Thoracic aorta (tissue), 2 donors: Measurements from ENCODE around the gene DNAJC3. TPM values are rescaled to one million over a fixed set of nuclear protein-coding genes. Genes with fewer than 3 reads are reported as not detected.
"Not testable (repeated sequence)": the region's sequence is repeated elsewhere in the genome, so short reads cannot be mapped to it uniquely, and the experiment has no call there.

Experiments used
- ATAC-seq: fragments of 150-250 bp; one replicate; pipeline ENCODE4 v1.8.0; 2017; ENCODE audit warnings: low read depth; ENCODE audit not compliant: insufficient number of reproducible peaks, low FRiP score
- DNase-seq: peaks from one replicate; pipeline ENCODE4 v3.0.0-alpha.2; 2020; ENCODE audit warnings: low spot score
- H3K27ac ChIP-seq, 2 donors: fragments of 200-600 bp; sonication (generic); 1 replicate in 1 of 2; 2 replicates in 1 of 2; pipeline ENCODE4 v1.5.1; 2016; ENCODE audit warnings: mild to moderate bottlenecking in 2 of 2, moderate library complexity in 2 of 2
- H3K27me3 ChIP-seq: fragments of 200-600 bp; sonication (generic); replicated peaks from 2 replicates; pipeline ENCODE4 v1.6.0; 2016; ENCODE audit warnings: mild to moderate bottlenecking; ENCODE audit not compliant: insufficient read depth
- H3K36me3 ChIP-seq: fragments of 200-600 bp; sonication (generic); one replicate; pipeline ENCODE4 v1.5.1; 2016
- H3K4me1 ChIP-seq, 2 donors: fragments of 200-600 bp; sonication (generic); 1 replicate in 1 of 2; 2 replicates in 1 of 2; pipeline versions ENCODE4 v1.5.1 to v1.6.0; 2016; ENCODE audit warnings: low read depth in 2 of 2, mild to moderate bottlenecking in 1 of 2; ENCODE audit not compliant: control insufficient read depth in 1 of 2
- H3K4me3 ChIP-seq: fragments of 200-600 bp; sonication (generic); 2 replicates; pipeline ENCODE4 v1.5.1; 2016; ENCODE audit warnings: mild to moderate bottlenecking
- H3K9me3 ChIP-seq: fragments of 200-600 bp; sonication (generic); 2 replicates; pipeline ENCODE4 v1.5.1; 2016
- total RNA-seq, 2 donors: library from RNA; depleted of rRNA; stranded (reverse); fragments of >200 nt; gene quantifications; one replicate each; pipeline versions ENCODE4 v1.1.0 to v1.2.3, GENCODE V29; 2016
- TF ChIP-seq, protein P1 (sequence below): fragments of 200-600 bp; sonication (generic); IDR thresholded peaks from one replicate; pipeline ENCODE4 v1.5.1; 2019; ENCODE audit warnings: antibody characterized with exemption

The DNAJC3 gene
- total RNA-seq, 2 donors from 2014 or later: 63.4 to 90.1 TPM

DNA sequence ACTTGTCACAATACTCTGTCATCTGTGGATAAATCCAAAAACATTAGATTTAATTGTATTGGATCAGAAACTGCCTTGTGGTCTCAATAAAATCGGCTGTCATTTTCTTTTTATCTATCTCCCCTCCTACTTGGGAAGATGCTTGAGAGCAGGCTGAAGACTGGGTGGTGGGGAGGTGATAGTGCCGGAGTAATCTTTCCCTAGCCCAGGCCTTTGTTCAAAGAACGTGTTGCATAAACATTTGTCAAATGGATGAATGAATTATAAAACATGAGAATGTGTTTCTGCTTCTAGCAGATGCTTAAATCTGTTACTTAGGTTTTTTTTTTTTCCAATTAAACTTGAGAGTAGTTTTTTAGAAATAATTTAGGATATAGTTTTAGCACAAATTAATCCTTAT is 49.9 kb downstream of the DNAJC3 start:
- Histone ChIP-seq H3K27me3 (no peaks in the 10 kb centered on the region), H3K9me3 (no peaks in the 10 kb centered on the region), H3K4me1 (no peaks in the 10 kb centered on the region), H3K27ac (no peak overlapping the region), H3K4me3 (no peak overlapping the region), H3K36me3 (no peaks in the 10 kb centered on the region)
- TF ChIP-seq, protein P1, sequence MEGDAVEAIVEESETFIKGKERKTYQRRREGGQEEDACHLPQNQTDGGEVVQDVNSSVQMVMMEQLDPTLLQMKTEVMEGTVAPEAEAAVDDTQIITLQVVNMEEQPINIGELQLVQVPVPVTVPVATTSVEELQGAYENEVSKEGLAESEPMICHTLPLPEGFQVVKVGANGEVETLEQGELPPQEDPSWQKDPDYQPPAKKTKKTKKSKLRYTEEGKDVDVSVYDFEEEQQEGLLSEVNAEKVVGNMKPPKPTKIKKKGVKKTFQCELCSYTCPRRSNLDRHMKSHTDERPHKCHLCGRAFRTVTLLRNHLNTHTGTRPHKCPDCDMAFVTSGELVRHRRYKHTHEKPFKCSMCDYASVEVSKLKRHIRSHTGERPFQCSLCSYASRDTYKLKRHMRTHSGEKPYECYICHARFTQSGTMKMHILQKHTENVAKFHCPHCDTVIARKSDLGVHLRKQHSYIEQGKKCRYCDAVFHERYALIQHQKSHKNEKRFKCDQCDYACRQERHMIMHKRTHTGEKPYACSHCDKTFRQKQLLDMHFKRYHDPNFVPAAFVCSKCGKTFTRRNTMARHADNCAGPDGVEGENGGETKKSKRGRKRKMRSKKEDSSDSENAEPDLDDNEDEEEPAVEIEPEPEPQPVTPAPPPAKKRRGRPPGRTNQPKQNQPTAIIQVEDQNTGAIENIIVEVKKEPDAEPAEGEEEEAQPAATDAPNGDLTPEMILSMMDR: no peak
- DNase-seq (no peak), ATAC-seq (no peak)

DNA sequence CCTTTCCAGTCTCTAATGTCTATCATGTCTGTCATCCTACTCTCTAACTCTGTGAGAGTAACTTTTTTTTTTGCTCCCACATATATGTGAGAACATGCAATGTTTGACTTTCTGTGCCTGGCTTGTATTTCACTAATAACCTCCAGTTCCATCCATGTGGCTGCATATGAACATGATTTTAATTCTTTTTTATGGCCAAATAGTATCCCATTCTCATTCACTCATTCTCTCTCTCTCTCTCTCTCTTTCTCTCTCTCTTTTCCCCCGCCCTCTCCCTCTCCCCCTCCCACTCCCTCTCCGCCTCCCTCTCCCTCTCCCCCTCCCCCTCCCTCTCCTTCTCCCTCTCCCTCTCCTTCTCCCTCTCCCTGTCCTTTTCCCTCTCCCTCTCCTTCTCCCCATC is 52.0 kb downstream of the DNAJC3 start:
- H3K9me3 ChIP-seq: peaks cover 8% of the 10 kb centered on the region
- no peak overlapping the region for H3K27ac ChIP-seq
- no peak overlapping the region for H3K4me3 ChIP-seq
- DNase-seq (no peak), ATAC-seq (no peak)
- no peaks in the 10 kb centered on the region for H3K36me3 ChIP-seq
- TF ChIP-seq, protein P1: no peak
- no peaks in the 10 kb centered on the region for H3K27me3 ChIP-seq
- no peaks in the 10 kb centered on the region for H3K4me1 ChIP-seq

DNA sequence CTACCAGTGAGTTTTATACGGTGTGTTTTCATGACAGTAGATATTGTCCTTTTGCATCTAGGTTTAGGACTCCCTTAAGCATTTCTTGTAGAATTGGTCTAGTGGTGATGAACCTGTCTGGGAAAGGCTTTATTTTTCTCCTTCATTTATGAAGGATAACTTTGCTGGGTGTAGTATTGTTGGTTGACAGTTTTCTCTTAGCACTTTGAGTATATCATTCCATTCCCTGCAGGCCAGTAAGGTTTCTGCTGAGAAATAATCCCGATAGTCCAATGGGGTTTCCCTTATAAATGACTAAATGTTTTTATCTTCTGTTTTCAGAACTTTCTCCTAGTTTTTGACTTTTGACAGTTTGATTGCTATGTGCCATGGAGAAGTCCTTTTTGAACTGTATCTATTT is 57.2 kb downstream of the DNAJC3 start:
- TF ChIP-seq, protein P1: no peak
- H3K4me3 ChIP-seq: no peak overlapping the region
- H3K36me3 ChIP-seq: no peaks in the 10 kb centered on the region
- DNase-seq: no peak
- no peak overlapping the region for H3K27ac ChIP-seq
- peaks cover 15% of the 10 kb centered on the region for H3K9me3 ChIP-seq
- no peaks in the 10 kb centered on the region for H3K27me3 ChIP-seq
- ATAC-seq: no peak
- no peaks in the 10 kb centered on the region for H3K4me1 ChIP-seq

DNA sequence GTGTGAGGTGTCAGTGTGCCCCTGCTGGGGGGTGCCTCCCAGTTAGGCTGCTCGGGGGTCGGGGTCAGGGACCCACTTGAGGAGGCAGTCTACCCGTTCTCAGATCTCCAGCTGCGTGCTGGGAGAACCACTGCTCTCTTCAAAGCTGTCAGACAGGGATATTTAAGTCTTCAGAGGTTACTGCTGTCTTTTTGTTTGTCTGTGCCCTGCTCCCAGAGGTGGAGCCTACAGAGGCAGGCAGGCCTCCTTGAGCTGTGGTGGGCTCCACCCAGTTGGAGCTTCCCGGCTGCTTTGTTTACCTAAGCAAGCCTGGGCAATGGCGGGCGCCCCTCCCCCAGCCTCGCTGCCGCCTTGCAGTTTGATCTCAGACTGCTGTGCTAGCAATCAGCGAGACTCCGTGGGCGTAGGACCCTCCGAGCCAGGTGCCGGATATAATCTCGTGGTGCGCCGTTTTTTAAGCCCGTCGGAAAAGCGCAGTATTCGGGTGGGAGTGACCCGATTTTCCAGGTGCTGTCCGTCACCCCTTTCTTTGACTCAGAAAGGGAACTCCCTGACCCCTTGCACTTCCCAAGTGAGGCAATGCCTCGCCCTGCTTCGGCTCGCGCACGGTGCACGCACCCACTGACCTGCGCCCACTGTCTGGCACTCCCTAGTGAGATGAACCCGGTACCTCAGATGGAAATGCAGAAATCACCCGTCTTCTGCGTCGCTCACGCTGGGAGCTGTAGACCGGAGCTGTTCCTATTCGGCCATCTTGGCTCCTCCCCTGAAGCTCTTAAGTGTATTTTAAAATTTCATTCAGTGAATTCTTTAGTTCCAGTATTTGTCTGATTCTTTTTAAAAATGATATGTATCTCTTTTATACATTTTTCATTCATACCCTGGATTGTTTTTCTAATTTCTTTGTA is 63.4 kb downstream of the DNAJC3 start:
- H3K9me3 ChIP-seq, DNase-seq, ATAC-seq, H3K4me3 ChIP-seq, H3K27me3 ChIP-seq, H3K27ac ChIP-seq, H3K36me3 ChIP-seq, H3K4me1 ChIP-seq: not testable (repeated sequence)

DNA sequence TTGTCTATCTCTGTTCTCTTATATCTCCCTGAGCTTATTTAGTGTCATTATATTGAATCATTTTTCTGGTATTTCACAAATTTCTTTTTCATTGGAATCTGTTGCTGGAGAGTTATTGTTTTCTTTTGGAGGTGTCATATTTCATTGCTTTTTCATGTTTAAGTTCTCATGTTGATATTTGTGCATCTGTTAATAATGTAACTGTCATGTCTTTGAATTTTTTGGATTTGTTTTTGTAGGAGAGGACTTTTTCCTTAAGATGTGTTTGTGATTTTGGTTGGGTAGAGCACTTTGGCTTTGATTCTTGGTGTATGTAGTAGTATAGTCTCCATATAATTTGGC is 64.0 kb downstream of the DNAJC3 start:
- DNase-seq: no peak
- H3K4me3 ChIP-seq: no peak overlapping the region
- no peak overlapping the region for H3K27ac ChIP-seq
- no peak for ATAC-seq
- H3K27me3 ChIP-seq: no peaks in the 10 kb centered on the region
- H3K36me3 ChIP-seq: no peaks in the 10 kb centered on the region
- TF ChIP-seq, protein P1: no peak
- no peaks in the 10 kb centered on the region for H3K9me3 ChIP-seq
- H3K4me1 ChIP-seq: no peaks in the 10 kb centered on the region
